Fibroblast of mammary gland (primary cell): ENCODE results near the gene LRIT1.
"Not testable (repeated sequence)": the region's sequence is repeated elsewhere in the genome, so short reads cannot be mapped to it uniquely, and the experiment has no call there.

Experiments
- DNase-seq: peaks from one replicate; pipeline ENCODE4 v3.0.0-alpha.2; 2010; ENCODE audit warnings: low read depth
- H3K4me3 ChIP-seq: 2 replicates; pipeline ENCODE4 v1.5.1; 2011; ENCODE audit warnings: low read depth, mild to moderate bottlenecking, low read length, moderate library complexity; ENCODE audit not compliant: control insufficient read depth
- TF ChIP-seq, protein P1 (sequence below): conservative IDR thresholded peaks from 2 replicates; pipeline ENCODE4 v1.5.1; 2011; ENCODE audit warnings: low read depth, low read length, inconsistent platforms; ENCODE audit not compliant: control insufficient read depth, insufficient read depth

The LRIT1 gene, protein sequence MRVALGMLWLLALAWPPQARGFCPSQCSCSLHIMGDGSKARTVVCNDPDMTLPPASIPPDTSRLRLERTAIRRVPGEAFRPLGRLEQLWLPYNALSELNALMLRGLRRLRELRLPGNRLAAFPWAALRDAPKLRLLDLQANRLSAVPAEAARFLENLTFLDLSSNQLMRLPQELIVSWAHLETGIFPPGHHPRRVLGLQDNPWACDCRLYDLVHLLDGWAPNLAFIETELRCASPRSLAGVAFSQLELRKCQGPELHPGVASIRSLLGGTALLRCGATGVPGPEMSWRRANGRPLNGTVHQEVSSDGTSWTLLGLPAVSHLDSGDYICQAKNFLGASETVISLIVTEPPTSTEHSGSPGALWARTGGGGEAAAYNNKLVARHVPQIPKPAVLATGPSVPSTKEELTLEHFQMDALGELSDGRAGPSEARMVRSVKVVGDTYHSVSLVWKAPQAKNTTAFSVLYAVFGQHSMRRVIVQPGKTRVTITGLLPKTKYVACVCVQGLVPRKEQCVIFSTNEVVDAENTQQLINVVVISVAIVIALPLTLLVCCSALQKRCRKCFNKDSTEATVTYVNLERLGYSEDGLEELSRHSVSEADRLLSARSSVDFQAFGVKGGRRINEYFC

DNA sequence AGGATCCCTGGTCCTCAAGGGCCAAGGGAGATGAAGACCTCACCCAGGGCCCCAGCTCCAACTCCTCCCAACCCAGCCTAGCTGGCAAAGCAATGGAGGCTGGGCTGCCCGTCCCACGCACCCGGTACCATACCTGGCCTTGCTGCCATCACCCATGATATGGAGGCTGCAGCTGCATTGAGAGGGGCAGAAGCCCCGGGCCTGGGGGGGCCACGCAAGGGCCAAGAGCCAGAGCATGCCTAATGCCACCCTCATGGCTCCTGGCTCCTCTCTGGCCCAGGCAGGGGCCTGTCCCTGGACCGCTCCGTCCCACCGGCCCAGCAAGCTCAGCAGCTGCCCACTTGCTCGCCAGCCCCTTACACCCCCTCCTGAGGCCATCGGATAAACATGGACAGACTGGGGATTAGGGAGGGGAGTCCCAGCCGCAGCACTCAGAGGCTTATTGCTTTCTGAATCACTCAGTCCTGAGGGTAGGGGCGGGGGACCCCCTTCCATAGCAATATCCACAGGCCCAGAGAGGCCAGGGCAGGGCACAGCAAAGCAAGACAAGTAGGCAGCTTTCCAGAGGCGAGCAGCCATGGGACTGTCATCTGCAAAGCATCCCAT is at the start of gene LRIT1:
LRIT1 (minus strand) TSS at position 362 of the 606 bp plus-strand sequence; CDS start at position 255, 107 bp downstream.
- no peak for DNase-seq
- H3K4me3 ChIP-seq, result no peak within 1 kb of the TSS
- TF ChIP-seq, protein P1, sequence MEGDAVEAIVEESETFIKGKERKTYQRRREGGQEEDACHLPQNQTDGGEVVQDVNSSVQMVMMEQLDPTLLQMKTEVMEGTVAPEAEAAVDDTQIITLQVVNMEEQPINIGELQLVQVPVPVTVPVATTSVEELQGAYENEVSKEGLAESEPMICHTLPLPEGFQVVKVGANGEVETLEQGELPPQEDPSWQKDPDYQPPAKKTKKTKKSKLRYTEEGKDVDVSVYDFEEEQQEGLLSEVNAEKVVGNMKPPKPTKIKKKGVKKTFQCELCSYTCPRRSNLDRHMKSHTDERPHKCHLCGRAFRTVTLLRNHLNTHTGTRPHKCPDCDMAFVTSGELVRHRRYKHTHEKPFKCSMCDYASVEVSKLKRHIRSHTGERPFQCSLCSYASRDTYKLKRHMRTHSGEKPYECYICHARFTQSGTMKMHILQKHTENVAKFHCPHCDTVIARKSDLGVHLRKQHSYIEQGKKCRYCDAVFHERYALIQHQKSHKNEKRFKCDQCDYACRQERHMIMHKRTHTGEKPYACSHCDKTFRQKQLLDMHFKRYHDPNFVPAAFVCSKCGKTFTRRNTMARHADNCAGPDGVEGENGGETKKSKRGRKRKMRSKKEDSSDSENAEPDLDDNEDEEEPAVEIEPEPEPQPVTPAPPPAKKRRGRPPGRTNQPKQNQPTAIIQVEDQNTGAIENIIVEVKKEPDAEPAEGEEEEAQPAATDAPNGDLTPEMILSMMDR, result no peak

DNA sequence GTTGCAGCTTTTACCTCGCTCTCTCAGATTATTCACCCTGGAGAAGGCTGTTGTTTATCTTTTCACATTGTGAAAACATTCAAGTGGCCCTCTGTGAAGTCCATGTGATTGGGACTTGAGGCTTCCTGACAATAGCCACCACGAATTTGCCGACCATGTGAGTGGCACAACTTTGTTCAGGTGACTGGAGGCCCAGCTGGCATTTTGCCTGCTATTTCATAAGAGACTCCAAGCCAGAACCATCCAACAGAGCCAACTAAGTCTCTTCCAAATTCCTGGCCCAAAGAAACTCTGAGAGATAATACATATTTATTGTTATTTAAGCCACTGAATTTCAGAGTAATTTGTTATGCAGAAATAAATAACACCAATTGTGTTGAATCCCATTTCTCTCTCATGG is 48.9 kb upstream of the LRIT1 start:
- no peak for DNase-seq
- TF ChIP-seq, protein P1, result no peak

DNA sequence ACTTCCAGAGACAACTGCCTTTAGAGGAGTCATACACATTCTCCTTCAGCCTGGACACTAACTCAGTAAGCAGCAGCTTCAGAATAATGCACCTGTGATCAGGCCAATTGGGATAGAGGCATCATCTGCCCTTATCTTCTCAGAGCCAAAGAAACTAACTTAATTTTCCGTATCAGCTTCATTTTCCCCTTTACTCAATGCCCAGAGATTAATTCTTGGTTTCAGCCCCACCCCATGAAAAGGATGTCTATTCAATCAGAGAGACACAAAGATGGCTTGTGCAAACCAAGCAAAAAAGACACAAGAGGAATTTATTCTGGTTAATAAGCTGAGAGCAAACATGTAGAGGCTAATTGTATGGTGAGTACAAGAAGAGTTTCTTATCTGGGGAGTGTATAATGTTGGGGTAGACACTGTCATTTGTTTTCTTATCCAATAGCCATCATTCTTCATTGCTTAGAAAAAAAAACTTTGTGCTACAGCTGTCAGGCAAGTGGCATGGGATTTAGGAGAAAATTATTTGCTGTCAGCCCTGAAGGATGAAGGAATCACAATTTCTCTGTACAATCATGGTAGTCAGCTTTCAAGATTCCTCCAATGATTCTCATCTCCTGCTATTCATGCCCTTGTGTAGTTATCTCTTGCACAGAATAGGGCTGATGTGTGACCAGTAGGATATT is 48.3 kb upstream of the LRIT1 start:
- no peak overlapping the region for H3K4me3 ChIP-seq
- TF ChIP-seq, protein P1, result no peak
- no peak for DNase-seq

More for the DNA sequence above, 48.9 kb upstream of the LRIT1 start:
- no peak overlapping the region for H3K4me3 ChIP-seq

DNA sequence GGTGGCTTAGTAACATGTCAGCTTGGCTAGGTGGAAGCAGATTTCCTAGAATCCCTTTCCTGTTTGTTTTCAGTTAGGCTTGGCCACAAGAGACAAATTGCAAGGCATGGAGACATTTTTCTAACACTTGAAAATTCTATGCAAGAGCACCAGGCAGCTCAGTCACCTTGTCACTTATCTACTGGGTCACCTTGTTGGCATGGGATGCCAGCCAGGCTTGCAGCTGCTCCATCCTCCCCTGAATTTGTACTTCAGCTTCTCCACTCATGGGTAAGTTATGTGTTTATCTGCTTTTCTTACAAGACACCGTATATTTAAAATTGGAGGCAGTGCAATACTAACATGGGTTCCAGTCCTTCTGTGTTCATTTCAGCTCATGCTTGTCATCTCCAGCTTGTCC is 46.8 kb upstream of the LRIT1 start:
- TF ChIP-seq, protein P1, result no peak
- DNase-seq, result no peak
- no peak overlapping the region for H3K4me3 ChIP-seq

DNA sequence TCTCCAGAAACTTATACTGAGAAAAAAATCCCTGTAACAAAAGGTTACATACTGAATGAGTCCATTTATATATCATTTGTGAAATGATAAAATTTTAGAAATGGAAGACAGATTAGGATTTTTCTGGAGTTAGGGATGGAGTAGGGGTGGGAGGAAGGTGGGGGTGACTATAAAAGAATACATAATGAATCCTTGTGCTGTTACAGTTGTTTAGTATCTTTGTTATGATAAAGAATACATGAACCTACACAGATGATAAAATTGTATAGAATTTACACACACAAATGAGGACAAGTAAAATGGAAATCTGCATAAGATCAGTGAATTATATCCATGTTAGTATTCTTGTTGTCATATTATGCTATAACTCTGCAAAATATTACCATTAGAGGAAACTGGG is 45.3 kb upstream of the LRIT1 start:
- no peak overlapping the region for H3K4me3 ChIP-seq
- TF ChIP-seq, protein P1, result no peak
- DNase-seq, result no peak

DNA sequence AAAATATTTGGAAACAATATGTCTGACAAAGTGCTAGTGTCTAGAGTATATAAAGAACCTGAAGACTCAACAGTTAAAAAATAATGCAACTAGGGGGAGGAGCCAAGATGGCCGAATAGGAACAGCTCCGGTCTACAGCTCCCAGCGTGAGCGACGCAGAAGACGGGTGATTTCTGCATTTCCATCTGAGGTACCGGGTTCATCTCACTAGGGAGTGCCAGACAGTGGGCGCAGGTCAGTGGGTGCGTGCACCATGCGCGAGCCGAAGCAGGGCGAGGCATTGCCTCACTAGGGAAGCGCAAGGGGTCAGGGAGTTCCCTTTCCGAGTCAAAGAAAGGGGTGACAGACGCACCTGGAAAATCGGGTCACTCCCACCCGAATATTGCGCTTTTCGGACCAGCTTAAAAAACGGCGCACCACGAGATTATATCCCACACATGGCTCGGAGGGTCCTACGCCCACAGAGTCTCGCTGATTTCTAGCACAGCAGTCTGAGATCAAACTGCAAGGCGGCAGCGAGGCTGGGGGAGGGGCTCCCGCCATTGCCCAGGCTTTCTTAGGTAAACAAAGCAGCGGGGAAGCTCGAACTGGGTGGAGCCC is 38.6 kb upstream of the LRIT1 start:
- H3K4me3 ChIP-seq, DNase-seq: not testable (repeated sequence)
